HG03432 (cell line): ENCODE measurements around the gene CALN1.
A peak's percentile ranks its signal among the peaks of the same experiment; 100 is the strongest.
"Not testable (repeated sequence)": the region's sequence is repeated elsewhere in the genome, so short reads cannot be mapped to it uniquely, and the experiment has no call there.

Source experiments
- ATAC-seq: cut with Tn5 transposase; IDR thresholded peaks from one replicate; pipeline ENCODE4 v1.9.1; 2021; ENCODE audit warnings: mild to moderate bottlenecking, moderate library complexity; ENCODE audit not compliant: unreplicated experiment

CALN1 gene

DNA sequence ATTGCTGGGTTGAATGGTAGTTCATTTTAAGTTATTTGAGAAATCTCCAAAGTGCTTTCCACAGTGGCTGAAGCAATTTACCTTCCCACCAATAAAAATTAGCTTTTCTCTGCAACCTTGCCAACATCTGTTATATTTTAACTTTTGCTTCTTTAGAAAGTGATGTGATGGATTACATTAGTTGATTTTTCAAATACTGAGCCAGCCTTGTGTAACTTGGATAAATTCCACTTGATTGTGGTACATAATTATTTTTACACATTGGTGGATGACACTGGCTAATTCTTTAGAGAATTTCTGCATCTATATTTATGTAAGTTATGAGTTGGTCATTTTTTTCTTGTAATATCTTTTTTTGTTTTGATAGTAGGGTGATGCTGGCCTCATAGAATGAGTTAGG lies 646.1 kb downstream of the CALN1 start:
- ATAC-seq: no peak

GRCh38 chr7:71761336-71761735 lies 650.8 kb downstream of the CALN1 start:
- no peak for ATAC-seq

GRCh38 chr7:71754828-71755227 lies 657.3 kb downstream of the CALN1 start:
- no peak for ATAC-seq

- ATAC-seq: no peak
These were observed 658.0 kb downstream of the CALN1 start for GRCh38 chr7:71753956-71754664.

- ATAC-seq: no peak
These were observed 658.9 kb downstream of the CALN1 start for GRCh38 chr7:71753236-71753635.

DNA sequence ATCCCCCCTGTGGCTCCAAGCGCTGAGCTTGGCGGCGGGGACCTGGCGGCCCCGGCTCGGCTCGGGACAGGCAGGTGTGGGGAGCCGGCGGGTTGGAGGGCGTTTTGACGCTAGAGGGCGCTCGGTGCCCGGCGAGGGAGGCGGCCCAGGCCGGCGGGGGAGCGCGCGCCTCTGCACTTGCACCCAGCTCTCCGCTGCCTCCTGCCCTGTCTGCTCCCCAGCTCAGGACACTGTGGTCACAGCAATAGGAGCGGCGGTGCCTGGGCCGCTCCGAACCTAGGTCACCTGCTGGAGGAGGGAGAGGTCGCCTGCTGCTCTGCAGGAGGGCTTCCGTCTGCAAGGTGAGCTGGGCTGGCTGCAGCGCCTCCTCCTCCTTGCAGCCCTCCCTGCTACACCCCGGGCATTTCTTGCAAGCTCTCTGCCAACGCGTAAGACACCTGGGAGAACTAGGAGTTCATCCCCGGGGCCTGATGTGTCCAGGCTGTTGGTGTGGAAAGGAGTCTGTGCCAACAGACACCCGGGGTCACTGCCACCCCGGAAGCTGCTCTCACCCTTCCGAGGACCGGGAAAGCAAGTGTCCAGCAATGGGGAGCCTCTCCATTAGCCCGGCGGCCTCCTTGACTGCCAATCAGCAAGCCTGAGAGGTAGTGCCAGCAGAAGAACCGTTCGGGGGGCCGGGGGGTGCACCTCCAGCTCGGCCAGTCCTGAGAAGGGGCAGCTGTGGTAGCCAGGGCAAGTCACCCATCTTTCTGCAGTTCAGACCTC lies 659.8 kb downstream of the CALN1 start:
- peak; percentile 87 for ATAC-seq

GRCh38 chr7:71750290-71750689 lies 661.8 kb downstream of the CALN1 start:
- no peak for ATAC-seq

- no peak for ATAC-seq
These were observed 666.1 kb downstream of the CALN1 start for GRCh38 chr7:71746006-71746405.

GRCh38 chr7:71740174-71740560 lies 672.0 kb downstream of the CALN1 start:
- ATAC-seq: no peak

DNA sequence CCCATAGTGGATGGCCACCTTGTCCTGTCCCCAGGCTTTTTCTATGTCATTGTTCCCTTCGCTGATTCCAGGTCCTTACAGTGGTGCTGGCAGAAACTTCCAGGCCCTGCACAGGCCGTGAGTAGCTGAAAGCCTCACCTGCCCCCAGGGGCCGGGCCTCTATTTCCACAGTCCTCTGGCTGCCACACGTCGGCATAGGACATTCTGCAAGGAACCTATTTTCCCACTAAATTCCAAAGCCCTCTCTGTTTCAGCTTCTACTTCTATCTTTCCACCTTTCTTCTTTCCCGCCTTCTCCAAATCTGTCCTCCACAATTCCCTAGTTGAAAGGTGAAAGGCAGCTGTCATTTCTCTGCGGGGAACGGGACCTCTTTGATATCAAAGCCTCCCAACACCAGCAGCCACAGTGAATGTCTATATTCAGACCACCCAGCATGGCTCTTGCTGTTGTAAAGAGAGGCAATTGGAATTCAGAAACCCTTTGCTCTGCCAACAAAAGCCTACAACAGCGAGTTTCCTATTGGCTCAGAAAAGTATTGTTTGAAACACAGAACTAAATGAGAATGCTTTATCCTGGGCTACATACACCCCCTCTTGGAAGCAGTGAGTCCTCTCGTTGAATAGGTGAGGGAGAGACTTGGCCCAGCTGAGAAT lies 672.5 kb downstream of the CALN1 start:
- no peak for ATAC-seq

DNA sequence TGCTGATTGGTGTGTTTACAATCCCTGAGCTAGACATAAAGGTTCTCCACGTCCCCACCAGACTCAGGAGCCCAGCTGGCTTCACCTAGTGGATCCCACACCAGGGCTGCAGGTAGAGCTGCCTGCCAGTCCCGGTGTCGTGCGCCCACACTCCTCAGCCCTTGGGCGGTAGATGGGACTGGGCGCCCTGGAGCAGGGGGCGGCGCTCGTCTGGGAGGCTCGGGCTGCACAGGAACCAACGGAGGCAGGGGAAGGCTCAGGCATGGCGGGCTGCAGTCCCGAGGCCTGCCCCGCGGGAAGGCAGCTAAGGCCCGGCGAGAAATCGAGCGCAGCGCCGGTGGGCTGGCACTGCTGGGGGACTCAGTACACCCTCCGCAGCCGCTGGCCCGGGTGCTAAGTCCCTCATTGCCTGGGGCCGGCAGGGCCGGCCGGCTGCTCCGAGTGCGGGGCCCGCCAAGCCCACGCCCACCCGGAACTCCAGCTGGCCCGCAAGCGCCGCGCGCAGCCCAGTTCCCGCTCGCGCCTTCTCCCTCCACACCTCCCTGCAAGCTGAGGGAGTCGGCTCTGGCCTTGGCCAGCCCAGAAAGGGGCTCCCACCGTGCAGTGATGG lies 674.1 kb downstream of the CALN1 start:
- ATAC-seq: not testable (repeated sequence)

- ATAC-seq: no peak
These were observed 676.1 kb downstream of the CALN1 start for GRCh38 chr7:71735961-71736556.

- peak; percentile 75 for ATAC-seq
These were observed 678.8 kb downstream of the CALN1 start for GRCh38 chr7:71733107-71733870.

- no peak for ATAC-seq
These were observed 680.4 kb downstream of the CALN1 start for GRCh38 chr7:71731740-71732139.
